H1 (cell line): ENCODE measurements around the gene AP2A2. TPM values are rescaled to one million over a fixed set of nuclear protein-coding genes. Genes with fewer than 3 reads are reported as not detected.

Experiments
- ATF2 ChIP-seq: IDR thresholded peaks from 2 replicates; pipeline ENCODE4 v1.6.1; 2012; ENCODE audit warnings: low read length, inconsistent platforms
- NANOG ChIP-seq: IDR thresholded peaks from 2 replicates; pipeline ENCODE4 v1.6.1; 2011; ENCODE audit warnings: low read length, low read depth, mild to moderate bottlenecking, inconsistent platforms; ENCODE audit not compliant: insufficient read depth, poor library complexity, severe bottlenecking
- POLR2AphosphoS5 ChIP-seq: IDR thresholded peaks from 2 replicates; pipeline ENCODE4 v1.6.1; 2011; ENCODE audit warnings: low read depth, low read length
- POU5F1 ChIP-seq: IDR thresholded peaks from 2 replicates; pipeline ENCODE4 v1.6.1; 2011; ENCODE audit warnings: low read depth, mild to moderate bottlenecking, low read length, moderate library complexity
- SAP30 ChIP-seq: fragments of 300-600 bp; sonication (generic); IDR thresholded peaks from 2 replicates; pipeline ENCODE4 v1.7.1; 2012; ENCODE audit warnings: low read length, moderate library complexity, mild to moderate bottlenecking, inconsistent platforms; ENCODE audit not compliant: insufficient read depth, insufficient replicate concordance
- SP2 ChIP-seq: IDR thresholded peaks from 2 replicates; pipeline ENCODE4 v1.6.1; 2012; ENCODE audit warnings: mild to moderate bottlenecking, low read length, inconsistent platforms
- YY1 ChIP-seq: IDR thresholded peaks from 2 replicates; pipeline ENCODE4 v1.6.1; 2011; ENCODE audit warnings: low read depth, mild to moderate bottlenecking, low read length
- polyA plus RNA-seq, 7 experiments: library from polyadenylated mRNA; depleted of rRNA in 3 of 7; stranded (reverse) in 5 of 7; unstranded in 2 of 7; fragments of >200 nt in 5 of 7; fragments of 200-250 nt in 2 of 7; gene quantifications; 1 replicate in 5 of 7; 2 replicates in 1 of 7; 4 replicates in 1 of 7; pipeline versions ENCODE4 v1.2.1 to v1.2.3, GENCODE V29; 2011 to 2013; ENCODE audit warnings: missing spikeins in 2 of 7, mixed read lengths in 2 of 7
- total RNA-seq: library from RNA; stranded (reverse); fragmentation: NEBNext Ultra II Directional; extraction: Animal tissue kit (Norgen Biotek cat#: 25700); gene quantifications from 2 replicates; pipeline ENCODE4 v1.2.1, GENCODE V29; 2021

The AP2A2 gene
- total and polyA plus RNA-seq, 2 of the 8 experiments (the other 6 are each of a cell fraction or from before 2014, with no cell fraction given), result 50.0 to 65.0 TPM

- TF ChIP-seq SAP30, result no peak
- TF ChIP-seq YY1, result no peak
- no peak for TF ChIP-seq SP2
- no peak for TF ChIP-seq POLR2AphosphoS5
- no peak for TF ChIP-seq POU5F1
- no peak for TF ChIP-seq NANOG
- TF ChIP-seq ATF2, result no peak
These were observed 31.7 kb downstream of the AP2A2 start (continued) for GRCh38 chr11:957212-957920.
